Uterus (tissue), 2 donors: ENCODE measurements around the gene PMF1.

Experiments used
- CTCF ChIP-seq, 4 experiments: fragments of 200-600 bp in 2 of 4; fragments of 450-650 bp in 2 of 4; sonication (generic) in 2 of 4; IDR thresholded peaks; one replicate each; pipeline ENCODE4 v1.5.1; 2016 to 2019; ENCODE audit warnings: antibody characterized with exemption in 4 of 4, mild to moderate bottlenecking in 2 of 4, moderate library complexity in 1 of 4
- POLR2A ChIP-seq, 2 donors: fragments of 450-650 bp; IDR thresholded peaks; one replicate each; pipeline ENCODE4 v1.6.1; 2016; ENCODE audit warnings: antibody characterized with exemption in 2 of 2, mild to moderate bottlenecking in 1 of 2, moderate library complexity in 1 of 2

- TF ChIP-seq CTCF (IDR thresholded peaks at IDR 0.05): no peak
- no peak for TF ChIP-seq POLR2A (IDR thresholded peaks at IDR 0.05)
Measured at GRCh38 chr1:156225677-156226014, 12.8 kb downstream of the PMF1 start.
